NCI-H524 treated with DMSO at 0.1 percent for 48 hours (cell line): ENCODE data around the gene GAD1.

ENCODE experiments used
- DNase-seq: peaks from one replicate; lab custom pipeline; 2025; lab: John Stamatoyannopoulos, UW

The GAD1 gene

DNA sequence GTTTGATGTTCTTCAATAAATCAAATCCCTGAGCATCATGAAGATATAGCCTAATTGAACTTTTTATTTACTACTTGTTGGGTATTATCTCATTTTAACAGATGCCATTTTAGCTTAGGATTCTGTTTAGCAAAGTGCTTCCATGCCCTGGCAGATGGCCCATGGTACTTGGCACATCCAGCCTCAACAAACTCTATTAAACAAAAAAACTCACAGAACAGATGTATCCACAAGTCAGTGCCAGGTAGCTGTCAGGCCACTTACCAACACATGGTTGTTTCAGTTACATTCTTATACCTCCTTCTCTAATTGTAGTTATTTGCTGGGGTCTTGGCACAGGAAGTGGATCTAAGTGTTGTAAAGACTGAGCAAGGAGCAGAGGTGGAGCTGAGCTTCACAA lies 29.6 kb downstream of the GAD1 start:
- peak; percentile 78 for DNase-seq

DNA sequence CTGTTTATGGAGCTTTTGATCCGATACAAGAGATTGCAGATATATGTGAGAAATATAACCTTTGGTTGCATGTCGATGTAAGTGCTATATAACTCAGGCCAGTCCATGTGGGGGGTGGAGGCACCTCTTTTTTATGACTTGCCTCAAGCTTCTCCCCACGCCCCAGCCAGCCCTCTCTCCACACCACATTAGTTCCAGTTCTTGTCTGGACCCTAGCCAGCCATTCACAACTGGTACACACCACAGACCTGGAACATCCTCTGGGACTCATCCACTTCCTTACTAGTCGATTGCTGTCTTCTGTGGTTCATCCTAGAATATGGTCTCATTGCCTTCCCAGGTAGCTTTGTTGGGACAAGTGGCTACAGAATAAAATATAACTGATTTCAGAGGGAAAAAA lies 31.0 kb downstream of the GAD1 start:
- DNase-seq = no peak

DNA sequence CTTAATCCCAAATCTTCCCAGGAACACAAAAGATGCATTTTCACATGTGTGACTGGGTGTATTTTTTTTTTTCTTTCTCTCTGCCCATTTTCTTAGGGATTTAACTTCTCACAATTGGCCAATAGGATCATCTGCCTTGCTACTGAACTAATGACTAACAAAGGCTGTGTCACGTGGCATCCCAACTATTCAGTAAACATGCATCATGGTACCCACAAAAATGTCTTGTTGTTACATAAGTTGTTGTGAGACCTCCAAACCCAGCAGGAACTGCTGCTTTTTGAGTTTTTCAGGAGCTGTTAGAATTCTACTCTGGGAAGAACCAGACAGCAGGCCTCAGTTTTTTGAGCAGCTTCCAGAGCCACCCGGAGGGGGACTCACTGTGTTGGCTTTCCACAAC lies 31.9 kb downstream of the GAD1 start:
- no peak for DNase-seq

DNA sequence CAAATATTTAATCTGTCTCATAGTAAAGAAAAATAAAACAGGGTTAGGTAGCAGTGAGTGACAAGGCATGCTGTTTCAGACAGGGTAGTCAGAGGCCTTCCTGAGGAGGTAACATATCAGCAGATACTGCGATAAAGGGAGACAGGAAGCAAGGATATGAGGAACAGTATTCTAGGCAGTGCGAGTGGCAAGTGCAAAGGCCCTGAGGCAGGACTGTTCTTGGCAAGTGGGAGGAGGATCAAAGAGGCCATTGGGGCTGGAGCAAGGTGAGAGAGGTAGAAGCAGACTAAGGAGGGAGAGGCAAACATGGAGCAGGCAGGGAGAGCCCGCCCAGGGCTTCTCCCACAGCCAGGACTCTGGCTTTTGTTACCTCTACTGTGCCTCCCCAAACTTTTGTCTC lies 33.6 kb downstream of the GAD1 start:
- DNase-seq = no peak

DNA sequence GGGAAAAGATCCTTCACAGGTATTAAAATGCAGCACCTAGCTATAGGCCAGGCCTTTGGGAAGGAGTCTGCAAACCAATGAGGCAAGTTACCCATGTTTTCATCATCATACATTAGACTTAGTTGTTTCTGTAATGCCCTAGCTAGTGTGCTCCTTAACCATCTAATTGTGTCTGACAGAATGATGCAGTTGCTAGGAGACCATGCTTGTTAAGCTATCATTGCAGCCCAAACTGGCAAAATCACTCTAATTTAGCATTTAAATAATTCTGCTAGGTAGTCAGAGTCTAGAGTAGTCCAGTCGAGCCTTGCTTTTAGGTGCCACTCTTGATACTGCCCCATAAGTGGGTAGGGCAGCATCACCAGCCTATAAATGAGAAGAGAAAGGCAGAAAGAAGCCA lies 34.9 kb downstream of the GAD1 start:
- no peak for DNase-seq

DNA sequence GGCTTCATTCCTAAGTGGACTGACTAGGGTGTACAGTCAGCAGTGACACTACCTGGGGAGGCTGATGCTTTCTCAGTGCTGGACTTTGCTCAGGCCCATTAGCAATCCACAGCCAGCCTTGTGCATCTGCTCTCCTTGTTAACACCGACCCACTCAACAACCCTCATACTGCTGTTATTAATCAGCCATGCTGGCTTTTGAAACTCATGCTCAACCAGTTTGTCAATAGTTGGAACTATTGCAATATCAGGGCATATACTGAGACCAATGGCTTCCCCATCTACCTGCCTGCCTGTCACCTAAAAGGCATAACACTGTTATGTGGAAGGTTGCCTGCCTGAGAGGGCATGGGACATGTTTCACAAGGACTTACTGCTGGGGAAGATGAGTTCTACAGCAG lies 39.4 kb downstream of the GAD1 start:
- DNase-seq = no peak

DNA sequence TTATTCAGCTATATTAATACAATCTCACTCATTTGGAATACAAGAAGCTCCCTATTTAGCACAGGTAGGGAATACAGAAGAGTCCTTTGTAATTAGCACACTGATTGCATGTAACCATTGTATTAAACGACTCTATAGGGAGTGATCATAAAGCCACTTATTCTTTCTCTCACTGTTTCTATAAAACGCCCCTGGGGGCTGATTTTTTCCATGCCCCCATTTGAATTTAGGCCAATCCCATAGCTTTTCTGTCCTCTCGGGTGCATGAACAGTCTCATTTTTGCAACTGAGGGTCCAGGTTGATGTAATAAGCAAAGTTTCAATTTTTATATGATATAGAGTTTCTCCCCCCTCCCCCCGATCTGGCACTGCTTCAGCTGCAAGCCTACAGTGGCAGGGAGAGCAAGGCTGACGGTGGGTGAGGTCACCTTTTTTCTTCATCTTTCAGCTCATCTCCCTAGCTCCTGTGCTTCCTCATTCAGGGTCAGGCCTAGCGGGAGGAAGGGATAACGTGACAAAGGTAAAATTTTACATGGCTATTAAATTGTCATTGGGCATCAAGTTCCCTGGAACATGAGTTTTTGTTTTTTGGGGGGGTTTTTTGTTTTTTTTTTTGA lies 45.7 kb downstream of the GAD1 start:
- DNase-seq = no peak

DNA sequence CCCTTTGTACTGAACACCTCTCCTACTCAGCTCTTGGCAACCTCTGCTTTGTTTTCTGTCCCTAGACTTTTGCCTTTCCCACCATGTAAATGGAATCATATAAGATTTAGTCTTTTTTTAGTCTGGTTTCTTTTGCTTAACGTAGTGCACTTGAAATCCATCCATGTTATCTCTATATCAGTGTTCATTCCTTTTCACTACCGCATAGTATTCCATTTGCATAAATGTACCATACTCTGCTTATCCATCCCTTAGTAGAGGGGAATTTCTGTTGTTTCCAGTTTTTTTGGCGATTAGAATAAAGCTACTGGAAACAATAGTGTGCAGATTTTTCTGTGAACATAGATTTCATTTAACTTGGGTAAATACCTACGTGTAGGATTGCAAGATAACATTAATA lies 46.4 kb downstream of the GAD1 start:
- DNase-seq = no peak

DNA sequence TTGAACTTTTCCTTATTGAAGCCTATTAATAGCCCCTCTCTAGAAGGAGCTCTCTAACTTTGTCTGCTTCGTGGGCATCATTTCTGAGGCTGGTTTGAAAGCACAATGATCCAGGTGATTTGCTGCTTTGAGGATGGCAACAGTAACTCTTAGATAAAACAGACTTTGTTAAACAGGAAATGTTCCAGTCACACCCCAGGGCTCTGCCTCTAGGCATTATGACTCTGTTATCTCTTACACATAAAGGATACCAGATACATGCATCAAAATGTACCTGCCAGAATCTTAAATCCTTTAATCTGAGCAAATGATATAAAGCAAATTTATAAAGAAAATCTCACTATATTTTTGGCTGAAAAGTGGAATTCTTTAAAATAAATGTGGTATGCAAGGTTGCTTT lies 52.3 kb downstream of the GAD1 start:
- no peak for DNase-seq

DNA sequence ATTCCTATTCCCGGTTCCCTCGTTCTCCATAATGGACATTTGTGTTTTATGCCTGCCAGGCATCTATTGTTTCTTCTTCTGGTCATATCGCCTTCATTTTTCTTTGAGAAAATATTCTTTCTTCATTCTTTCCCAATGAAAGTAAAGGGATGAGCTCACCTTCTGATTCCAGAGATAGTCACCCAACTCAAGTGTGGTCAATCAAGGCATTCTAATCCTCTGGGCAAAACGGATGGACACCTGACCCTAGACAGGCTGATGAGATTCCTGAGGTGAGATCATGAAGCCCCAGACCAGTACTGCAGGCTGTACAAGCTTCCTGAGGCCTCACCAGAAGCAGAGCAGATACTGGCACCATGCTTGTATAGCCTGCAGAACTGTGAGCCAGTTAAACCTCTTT lies 52.8 kb downstream of the GAD1 start:
- no peak for DNase-seq

DNA sequence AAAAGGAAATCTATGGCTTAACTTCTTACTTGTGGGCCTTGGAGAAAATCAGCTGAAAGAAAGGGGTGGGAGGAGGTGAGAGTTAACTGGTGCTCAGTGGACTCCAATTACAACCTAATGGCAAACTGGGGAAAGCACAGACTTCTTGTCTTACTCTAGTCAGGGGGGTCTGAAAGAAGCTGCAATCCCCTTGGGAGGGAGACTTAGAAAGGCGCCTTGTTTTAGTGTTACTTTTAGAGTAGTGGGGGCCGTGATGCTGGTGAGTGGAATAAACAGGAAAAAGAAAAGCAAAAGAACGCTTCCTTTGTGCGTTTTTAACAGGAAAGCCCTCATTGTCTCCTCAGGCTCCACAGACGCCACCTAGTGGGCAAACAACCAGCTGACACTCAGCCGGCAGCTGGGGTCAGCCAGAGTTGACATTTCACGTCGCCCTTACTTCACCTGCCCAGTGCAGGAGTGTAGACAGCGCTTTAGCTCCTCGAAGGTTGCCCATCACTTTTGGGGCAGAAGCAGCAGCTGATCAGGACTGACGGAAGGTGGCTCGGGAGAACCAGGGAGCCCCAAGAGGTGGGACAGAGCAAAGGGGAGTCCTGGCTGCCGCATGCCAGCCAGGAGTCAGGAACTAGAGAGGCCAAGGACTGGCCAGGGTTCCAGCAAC lies 56.5 kb downstream of the GAD1 start:
- no peak for DNase-seq

DNA sequence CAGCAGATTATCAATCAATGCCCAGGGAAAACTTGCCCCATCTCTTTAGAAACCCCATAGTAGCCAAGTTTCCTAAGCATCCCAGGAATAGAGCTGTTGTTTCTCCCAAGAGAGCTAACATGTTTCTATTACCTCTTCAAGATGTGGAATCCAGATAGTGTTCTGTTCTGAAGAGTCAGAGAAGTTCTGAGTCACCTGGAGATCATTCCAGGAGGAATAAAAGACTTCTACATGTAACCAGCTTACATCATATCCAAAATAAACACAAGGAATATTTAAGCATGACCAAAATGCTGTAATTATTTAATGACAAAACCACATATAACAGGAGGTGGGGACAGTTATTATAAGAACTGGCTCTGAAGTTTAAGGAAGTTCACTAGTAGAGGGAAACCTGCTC lies 61.4 kb downstream of the GAD1 start:
- DNase-seq = no peak

DNA sequence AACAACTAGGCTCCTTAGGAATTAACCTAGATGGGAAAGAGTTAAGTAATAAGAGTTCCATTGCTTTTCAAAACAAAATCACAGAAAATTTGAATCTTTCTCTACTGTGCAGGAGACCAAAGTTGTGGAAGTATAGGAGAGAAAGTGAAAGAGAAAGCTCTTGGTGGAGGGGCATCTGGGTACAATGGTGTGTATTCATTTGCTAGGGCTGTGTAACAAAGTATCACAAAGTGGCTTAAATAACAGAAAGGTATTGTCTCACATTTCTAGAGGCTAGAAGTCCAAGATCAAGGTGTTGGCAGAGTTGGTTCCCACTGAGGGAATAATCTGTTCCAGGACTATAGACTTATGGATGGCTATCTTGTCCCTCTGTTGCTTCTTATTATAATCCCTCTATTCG lies 61.8 kb downstream of the GAD1 start:
- DNase-seq = no peak

DNA sequence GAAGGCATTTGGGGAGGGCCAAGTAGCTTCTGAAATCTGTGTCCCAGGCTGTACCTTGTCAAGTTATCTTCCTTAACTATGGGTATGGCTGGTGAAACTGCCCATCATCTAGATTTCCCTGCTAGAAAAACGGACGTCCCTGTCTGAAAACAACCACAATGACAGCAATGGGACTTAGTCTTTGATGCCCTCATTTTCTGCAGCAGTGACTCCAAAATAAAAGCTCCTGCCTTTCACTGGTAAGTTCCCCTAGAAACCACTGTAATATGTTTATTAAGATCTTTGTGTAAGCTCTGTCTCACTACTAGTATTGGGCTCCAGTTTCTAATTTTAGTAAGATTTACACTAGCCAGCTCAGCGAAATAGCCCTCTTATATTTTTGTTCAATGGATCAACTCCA lies 65.2 kb downstream of the GAD1 start:
- no peak for DNase-seq

DNA sequence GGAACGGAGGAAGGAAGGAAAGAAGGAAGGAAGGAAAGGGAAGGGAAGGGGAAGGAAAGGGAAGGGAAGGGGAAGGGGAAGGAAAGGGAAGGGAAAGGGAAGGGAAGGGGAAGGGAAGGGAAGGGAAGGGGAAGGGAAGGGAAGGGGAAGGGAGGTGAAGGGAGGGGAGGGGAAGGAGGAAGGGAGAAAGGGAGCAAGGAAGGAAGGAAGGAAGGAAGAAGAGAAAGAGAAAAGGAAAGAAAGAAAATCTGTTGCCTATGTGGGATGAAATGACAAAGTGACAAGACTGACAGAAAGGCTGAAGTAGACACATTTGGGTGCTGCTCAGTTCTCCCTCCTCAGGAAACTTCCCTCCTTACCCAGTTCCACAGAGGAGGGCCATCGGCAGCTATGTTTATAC lies 66.1 kb downstream of the GAD1 start:
- no peak for DNase-seq

DNA sequence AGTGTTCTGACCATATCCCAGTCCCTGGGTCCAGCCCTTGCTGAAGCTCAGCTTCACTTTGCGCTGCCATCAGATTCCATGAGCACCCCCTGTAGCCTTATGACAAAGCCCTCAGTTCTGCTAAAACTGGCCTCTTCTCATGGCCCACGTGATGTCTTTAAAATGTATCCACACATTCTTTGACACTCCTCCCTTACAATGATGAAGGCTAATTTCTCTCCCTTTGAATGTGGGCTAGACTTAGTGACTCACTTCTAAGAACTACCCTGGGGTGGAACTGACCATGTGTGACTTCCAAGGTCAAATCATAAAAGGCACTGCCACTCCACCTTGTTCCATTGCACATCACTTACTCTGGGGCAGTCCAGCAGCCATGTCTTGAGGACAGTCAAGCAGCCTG lies 67.0 kb downstream of the GAD1 start:
- DNase-seq = no peak

DNA sequence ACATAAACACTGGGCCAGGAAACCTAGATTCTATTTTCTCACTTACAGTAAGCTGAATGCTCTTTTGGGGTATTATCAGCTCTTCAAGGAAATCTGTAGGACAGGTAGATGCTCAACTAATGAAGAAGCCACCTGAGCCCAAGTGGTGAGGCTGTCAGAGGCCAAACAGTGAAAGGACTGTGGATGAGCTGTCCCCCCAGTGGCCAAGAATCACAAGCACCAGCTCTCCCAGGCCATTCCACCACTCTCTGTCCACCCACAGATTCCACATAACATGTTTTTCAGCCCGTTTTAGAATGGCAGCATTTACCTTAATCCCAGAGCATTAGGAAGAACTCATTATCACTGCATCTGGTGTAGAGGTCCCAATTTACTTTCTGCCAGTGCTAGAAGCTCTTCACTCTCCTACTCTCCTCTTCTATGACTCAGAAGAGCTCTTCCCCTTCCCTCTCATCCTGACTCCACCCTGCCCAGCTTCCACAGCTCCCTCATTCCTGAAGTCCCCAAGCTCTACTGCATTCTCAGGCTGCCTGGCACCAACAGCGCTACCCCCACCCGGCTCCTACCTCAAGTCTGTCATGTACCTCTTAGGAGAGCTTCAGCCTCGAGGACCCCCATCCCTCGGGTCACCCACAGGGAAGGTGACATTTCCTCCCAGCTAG lies 68.6 kb downstream of the GAD1 start:
- no peak for DNase-seq

DNA sequence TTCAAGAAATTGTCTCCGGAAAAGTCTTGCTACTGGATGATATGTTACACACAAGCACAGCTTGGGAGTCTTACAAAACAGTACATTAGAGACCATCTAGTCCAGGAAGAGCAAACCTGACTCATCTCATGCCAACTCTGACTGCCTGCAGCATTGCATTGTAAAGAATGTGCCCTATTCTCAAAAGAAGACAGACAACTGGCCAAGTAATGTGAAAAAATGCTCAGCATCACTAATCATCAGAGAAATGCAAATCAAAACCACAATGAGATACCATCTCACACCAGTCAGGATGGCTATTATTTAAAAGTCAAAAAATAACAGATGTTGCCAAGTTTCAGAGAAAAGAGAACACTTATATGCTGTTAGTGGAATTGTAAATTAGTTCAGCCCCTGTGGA lies 69.7 kb downstream of the GAD1 start:
- no peak for DNase-seq

DNA sequence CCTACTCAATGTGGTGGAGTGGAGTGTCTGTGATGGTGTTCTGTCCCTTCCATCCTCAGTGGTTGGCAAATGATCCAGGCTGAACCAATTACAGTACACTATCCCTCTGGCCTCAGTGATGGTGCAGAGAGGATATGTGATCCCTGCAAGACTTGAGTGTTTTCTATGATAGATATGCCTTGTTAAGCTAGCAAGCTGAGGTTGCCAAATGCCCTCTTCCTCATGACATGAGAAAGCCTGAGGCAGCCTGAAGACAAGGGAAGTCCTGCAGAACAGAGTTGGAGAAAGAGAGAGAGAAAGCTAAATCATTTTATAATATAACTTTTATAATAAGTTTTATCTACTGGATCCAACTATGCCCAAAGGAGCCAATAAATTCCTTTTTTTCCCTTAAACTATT lies 70.8 kb downstream of the GAD1 start:
- no peak for DNase-seq

DNA sequence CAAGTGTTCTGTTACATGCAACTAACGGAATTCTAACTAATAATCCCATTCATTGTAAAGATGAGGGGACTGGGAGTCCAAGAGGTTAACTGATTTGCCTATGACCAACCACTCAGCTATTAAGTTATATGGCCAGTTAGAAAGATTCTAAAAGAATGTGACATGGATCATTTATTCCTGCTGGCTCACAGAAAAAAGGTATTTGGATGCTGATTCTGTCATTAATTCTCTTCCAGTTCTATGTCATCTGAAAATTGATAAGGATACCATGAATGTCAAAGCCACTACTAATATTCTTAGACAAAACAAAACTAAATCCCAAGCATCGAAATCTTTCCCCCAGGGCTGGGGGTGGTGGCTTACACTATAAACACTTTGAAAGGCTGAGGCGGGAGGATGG lies 71.2 kb downstream of the GAD1 start:
- no peak for DNase-seq

DNA sequence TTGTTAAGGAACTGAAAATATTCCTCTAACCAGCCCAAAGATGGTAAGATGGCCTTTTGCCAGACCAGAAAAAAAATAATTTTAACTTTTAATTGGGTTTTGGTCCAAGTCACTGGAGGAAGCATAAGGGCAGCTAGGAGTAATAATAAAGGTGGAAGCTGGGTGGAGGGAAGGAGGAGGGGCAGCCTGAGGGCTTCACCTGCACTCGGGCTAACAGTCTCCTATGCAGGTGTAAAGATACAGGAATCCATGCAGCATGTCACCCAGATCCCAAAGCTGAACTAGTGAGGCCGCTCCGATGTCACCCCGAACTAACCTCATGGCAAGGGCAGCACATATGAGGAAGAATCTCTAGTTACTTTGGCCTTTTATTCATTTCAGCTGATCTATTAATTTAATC lies 75.2 kb downstream of the GAD1 start:
- no peak for DNase-seq

DNA sequence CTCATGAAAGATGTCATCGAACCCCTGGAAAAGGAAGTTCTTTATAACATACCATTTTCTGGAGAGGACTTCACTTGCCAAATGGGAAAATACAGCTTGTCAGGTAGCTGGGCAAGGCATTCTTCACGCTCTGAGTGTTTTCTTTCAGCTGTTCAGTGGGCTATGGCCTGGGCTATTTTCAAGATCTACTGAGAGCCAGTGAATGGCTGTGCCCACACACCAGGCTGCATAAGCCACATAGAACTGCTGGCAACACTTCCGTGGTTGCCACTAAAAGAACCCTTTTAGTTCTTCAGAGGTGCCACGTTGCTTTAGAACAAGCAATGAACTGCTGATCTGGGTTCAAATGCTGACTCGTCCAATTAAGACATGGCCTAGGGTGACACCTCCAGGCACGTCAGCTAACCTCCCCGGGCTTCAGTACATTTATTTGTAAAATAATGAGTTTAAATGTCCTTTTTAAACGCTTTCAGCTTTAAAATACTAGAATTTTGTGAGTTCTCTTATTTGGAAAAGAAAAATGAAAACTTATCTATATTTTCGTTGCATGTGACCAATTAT lies 75.8 kb downstream of the GAD1 start:
- DNase-seq = no peak

DNA sequence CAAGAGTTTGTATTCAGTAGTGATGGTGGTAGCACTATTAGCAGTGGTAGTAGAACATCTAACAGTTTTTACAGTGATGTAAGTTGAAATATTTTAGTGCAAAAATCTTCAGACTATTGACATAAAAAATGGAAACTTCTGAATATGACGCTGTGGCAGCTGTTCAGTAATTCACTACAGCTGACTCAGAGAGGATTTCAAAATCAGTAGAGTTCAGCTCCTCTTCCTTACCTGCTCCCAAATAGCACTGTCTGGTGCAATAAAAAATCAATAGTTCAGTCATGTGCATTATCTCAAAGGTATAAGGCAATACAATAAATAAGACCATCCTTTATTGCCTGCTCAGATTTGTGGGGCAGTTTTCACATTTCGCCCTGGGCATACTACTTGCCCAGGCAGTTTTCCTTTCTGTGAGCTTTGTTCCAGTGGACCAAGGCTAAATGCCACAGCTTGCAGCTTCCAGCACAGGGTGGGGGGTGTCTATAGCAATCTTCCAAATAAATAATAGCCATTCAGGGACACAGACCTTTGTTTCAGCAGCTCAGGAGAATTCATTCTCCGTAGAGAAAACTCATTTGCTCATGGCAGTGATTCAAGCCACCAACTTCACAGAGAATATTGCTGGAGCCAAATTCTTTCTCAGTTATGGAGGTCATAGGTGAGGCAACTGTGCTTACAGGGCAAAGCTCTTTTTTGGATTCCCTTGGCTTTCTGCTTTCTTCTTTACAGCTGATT lies 78.5 kb downstream of the GAD1 start:
- no peak for DNase-seq
